ENCODE results near the gene KCNAB1. TPM values are rescaled to one million over a fixed set of nuclear protein-coding genes. Genes with fewer than 3 reads are reported as not detected.
"Not testable (repeated sequence)": the region's sequence is repeated elsewhere in the genome, so short reads cannot be mapped to it uniquely, and the experiment has no call there.

KCNAB1 gene
- polyA plus RNA-seq, 1 experiment, result 0.07 TPM

DNA sequence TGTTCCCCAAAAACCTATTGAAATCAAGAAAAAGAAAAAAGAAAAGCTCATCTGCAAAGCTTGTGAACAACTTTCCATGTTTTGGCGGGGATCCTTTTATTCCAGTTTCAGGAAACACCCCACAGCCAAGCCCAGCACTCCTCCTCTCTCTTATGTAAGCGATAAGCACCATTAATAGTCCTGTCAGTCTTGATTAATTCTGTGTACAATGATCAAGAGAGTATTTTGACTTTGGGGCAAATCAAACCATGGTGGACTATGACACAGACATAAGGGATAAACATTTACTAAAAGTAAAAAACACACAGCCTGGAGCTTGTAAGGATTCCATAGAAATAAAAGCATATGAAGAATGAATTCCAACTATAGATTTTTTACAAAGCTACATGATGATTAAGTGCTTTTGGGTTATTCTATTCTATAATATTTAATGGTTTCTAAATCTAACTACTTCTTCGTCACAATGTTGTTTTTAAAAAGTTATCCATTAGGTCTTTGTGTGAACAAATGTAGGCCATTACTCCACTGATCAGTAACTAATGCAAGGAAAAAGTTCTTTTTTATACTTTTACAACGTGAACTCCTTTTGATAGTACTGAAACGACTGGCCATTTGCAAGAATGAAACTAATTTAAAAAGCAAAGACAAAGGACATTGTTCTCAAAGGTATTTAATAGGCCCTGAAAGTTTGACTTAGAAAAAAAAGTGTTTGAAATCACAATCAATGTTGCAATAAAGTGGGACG lies 106.5 kb downstream of the KCNAB1 start:
- Histone ChIP-seq H3K9me3 (ENCODE audit: control insufficient read depth, insufficient read depth, low read length) (peaks cover 7% of the 10 kb centered on the region; the same call in 1 of the 2 replicates), H3K27me3 (ENCODE audit: control insufficient read depth, insufficient read depth, low read length) (peaks cover 6% of the 10 kb centered on the region), H3K4me3 (ENCODE audit: low read depth, low read length) (no peak overlapping the region), H3K27ac (ENCODE audit: low read depth, low read length) (no peak overlapping the region)
- ChIA-PET CTCF (no interaction called here), POLR2A (no interaction called here)
- TF ChIP-seq CTCF (IDR thresholded peaks at IDR 0.05; ENCODE audit: low read depth, low read length), result no peak
- no peak for DNase-seq (ENCODE audit: low read depth, low spot score)

- Histone ChIP-seq H3K4me3 (ENCODE audit: low read depth, low read length) (no peak overlapping the region), H3K27me3 (ENCODE audit: control insufficient read depth, insufficient read depth, low read length) (peaks cover 6% of the 10 kb centered on the region), H3K27ac (ENCODE audit: low read depth, low read length) (no peak overlapping the region), H3K9me3 (ENCODE audit: control insufficient read depth, insufficient read depth, low read length) (peaks cover 7% of the 10 kb centered on the region; the same call in 1 of the 2 replicates)
- DNase-seq (ENCODE audit: low read depth, low spot score), result no peak
- TF ChIP-seq CTCF (IDR thresholded peaks at IDR 0.05; ENCODE audit: low read depth, low read length), result no peak
- ChIA-PET POLR2A (no interaction called here), CTCF (no interaction called here)
Measured at GRCh38 chr3:156227704-156228103, 107.3 kb downstream of the KCNAB1 start.

- H3K9me3 ChIP-seq (ENCODE audit: control insufficient read depth, insufficient read depth, low read length), result no peaks in the 10 kb centered on the region
- no peak for TF ChIP-seq CTCF (IDR thresholded peaks at IDR 0.05; ENCODE audit: low read depth, low read length)
- H3K27me3 ChIP-seq (ENCODE audit: control insufficient read depth, insufficient read depth, low read length), result peaks cover 6% of the 10 kb centered on the region
- no peak for DNase-seq (ENCODE audit: low read depth, low spot score)
- ChIA-PET CTCF (interaction anchor here (0.5 kb wide), 1 partner anchor 251 kb away, joined by 5 read pairs; no protein-coding TSS in a partner anchor), POLR2A (no interaction called here)
- no peak overlapping the region for H3K27ac ChIP-seq (ENCODE audit: low read depth, low read length)
- H3K4me3 ChIP-seq (ENCODE audit: low read depth, low read length), result no peak overlapping the region
Measured at GRCh38 chr3:156230278-156230900, 110.0 kb downstream of the KCNAB1 start.

GRCh38 chr3:156231221-156231620 lies 110.8 kb downstream of the KCNAB1 start:
- CTCF ChIA-PET; H3K9me3 ChIP-seq (ENCODE audit: control insufficient read depth, insufficient read depth, low read length); POLR2A ChIA-PET; DNase-seq (ENCODE audit: low read depth, low spot score); H3K27me3 ChIP-seq (ENCODE audit: control insufficient read depth, insufficient read depth, low read length); H3K4me3 ChIP-seq (ENCODE audit: low read depth, low read length); H3K27ac ChIP-seq (ENCODE audit: low read depth, low read length): not testable (repeated sequence)

DNA sequence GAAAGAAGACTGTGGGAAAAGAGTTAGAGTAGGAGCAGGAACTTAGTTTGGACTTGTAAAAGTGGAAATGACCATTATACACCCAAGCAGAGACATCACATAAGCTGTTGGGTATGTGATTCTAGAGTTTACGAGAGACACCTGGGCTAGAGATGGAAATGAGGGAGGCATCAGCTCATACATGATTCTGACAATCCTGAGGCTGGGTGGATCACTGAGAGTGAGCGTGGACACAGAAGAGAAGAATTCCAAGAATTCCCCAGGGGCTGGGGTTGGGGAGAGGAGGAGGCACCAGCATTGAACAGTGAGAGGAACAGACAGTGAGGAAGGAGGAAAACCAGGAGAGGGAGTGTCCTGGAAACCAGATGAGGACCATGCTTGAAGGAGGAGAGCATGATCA lies 113.5 kb downstream of the KCNAB1 start:
- H3K27ac ChIP-seq (ENCODE audit: low read depth, low read length), result no peak overlapping the region
- POLR2A ChIA-PET, result no interaction called here
- H3K4me3 ChIP-seq (ENCODE audit: low read depth, low read length), result no peak overlapping the region
- H3K27me3 ChIP-seq (ENCODE audit: control insufficient read depth, insufficient read depth, low read length), result no peaks in the 10 kb centered on the region
- no peak for DNase-seq (ENCODE audit: low read depth, low spot score)
- TF ChIP-seq CTCF (IDR thresholded peaks at IDR 0.05; ENCODE audit: low read depth, low read length), result no peak
- H3K9me3 ChIP-seq (ENCODE audit: control insufficient read depth, insufficient read depth, low read length), result no peaks in the 10 kb centered on the region
- CTCF ChIA-PET, result no interaction called here

Data from AG04450 (cell line).